HepG2 (cell line): ENCODE measurements around the gene TPM3. TPM values are rescaled to one million over a fixed set of nuclear protein-coding genes. Genes with fewer than 3 reads are reported as not detected.

ENCODE experiments used
- AGO2 ChIP-seq: fragments of 200-400 bp; formaldehyde crosslinking; optimal IDR thresholded peaks from 2 replicates; pipeline ENCODE3; 2017; ENCODE audit warnings: mild to moderate bottlenecking, low read depth, low read length, moderate library complexity
- ARNT2 ChIP-seq: sonication (generic); formaldehyde crosslinking; IDR thresholded peaks from 2 replicates; pipeline ENCODE4 v1.8.0; 2022; ENCODE audit warnings: mild to moderate bottlenecking, low read depth, missing genetic modification reagents, moderate library complexity
- EHMT2 ChIP-seq: fragments of 200-600 bp; sonication (generic); IDR thresholded peaks from 2 replicates; pipeline ENCODE4 v1.7.0; 2017; ENCODE audit warnings: antibody characterized with exemption, low read depth, low read length, borderline replicate concordance
- ETV6 ChIP-seq: sonication (generic); formaldehyde crosslinking; conservative IDR thresholded peaks from 2 replicates; pipeline ENCODE4 v1.4.0; 2020; ENCODE audit warnings: missing genetic modification reagents
- KDM2A ChIP-seq: sonication (generic); formaldehyde crosslinking; IDR thresholded peaks from 2 replicates; pipeline ENCODE4 v1.4.0; 2020; ENCODE audit warnings: low read depth, missing genetic modification reagents, borderline replicate concordance
- PRMT3 ChIP-seq: sonication (generic); formaldehyde crosslinking; IDR thresholded peaks from 2 replicates; pipeline ENCODE4 v1.8.1; 2022; ENCODE audit warnings: low read depth, mild to moderate bottlenecking, moderate library complexity, missing genetic modification reagents, borderline replicate concordance
- SOX6 ChIP-seq, 2 experiments: fragments of 450-650 bp in 1 of 2; sonication (generic) in 1 of 2; formaldehyde crosslinking in 1 of 2; IDR thresholded peaks; 2 replicates each; pipeline versions ENCODE4 v1.4.0 to v1.6.1; 2017 to 2020; ENCODE audit warnings: antibody characterized with exemption in 1 of 2, mild to moderate bottlenecking in 1 of 2, missing genetic modification reagents in 1 of 2
- SP140L ChIP-seq: sonication (generic); formaldehyde crosslinking; IDR thresholded peaks from 2 replicates; pipeline ENCODE4 v1.4.0; 2020; ENCODE audit warnings: missing genetic modification reagents, borderline replicate concordance
- ZFP36 ChIP-seq: fragments of 150-350 bp; IDR thresholded peaks from 2 replicates; pipeline ENCODE4 v1.6.1; 2018; ENCODE audit warnings: borderline replicate concordance, low read length, low read depth; ENCODE audit not compliant: partially characterized antibody
- ZNF124 ChIP-seq: sonication (generic); formaldehyde crosslinking; IDR thresholded peaks from 2 replicates; pipeline ENCODE4 v1.4.0; 2020; ENCODE audit warnings: missing genetic modification reagents
- ZNF350 ChIP-seq: sonication (generic); formaldehyde crosslinking; IDR thresholded peaks from 2 replicates; pipeline ENCODE4 v1.4.0; 2020; ENCODE audit warnings: mild to moderate bottlenecking, low read depth, missing genetic modification reagents, borderline replicate concordance
- ZNF549 ChIP-seq: sonication (generic); formaldehyde crosslinking; IDR thresholded peaks from 2 replicates; pipeline ENCODE4 v1.5.0; 2020; ENCODE audit warnings: missing genetic modification reagents
- ZNF720 ChIP-seq: sonication (generic); formaldehyde crosslinking; IDR thresholded peaks from 2 replicates; pipeline ENCODE4 v1.4.0; 2020; ENCODE audit warnings: missing genetic modification reagents
- ZNF781 ChIP-seq: sonication (generic); formaldehyde crosslinking; IDR thresholded peaks from 2 replicates; pipeline ENCODE4 v1.5.1; 2020; ENCODE audit warnings: borderline replicate concordance, mild to moderate bottlenecking, missing genetic modification reagents; ENCODE audit errors: not compliant biosample characterization
- ZNF878 ChIP-seq: sonication (generic); formaldehyde crosslinking; IDR thresholded peaks from 2 replicates; pipeline ENCODE4 v1.8.1; 2023; ENCODE audit warnings: mild to moderate bottlenecking, missing genetic modification reagents, moderate library complexity
- polyA plus RNA-seq, 8 experiments: library from polyadenylated mRNA; depleted of rRNA in 3 of 8; stranded (reverse) in 7 of 8; unstranded in 1 of 8; fragments of >200 nt; fragmentation: Illumina TruSeq in 4 of 8; extraction: Trizol in 4 of 8; gene quantifications; 2 replicates each; pipeline versions ENCODE4 v1.2.1 to v1.2.3, GENCODE V29; 2011 to 2016; ENCODE audit warnings: low read depth in 4 of 8, missing spikeins in 1 of 8, mixed read lengths in 1 of 8; ENCODE audit not compliant: insufficient read depth in 1 of 8
- total RNA-seq, 5 experiments: library from RNA; depleted of rRNA; stranded (reverse); fragments of >200 nt; fragmentation: Illumina TruSeq; extraction: Trizol; gene quantifications; 2 replicates each; pipeline ENCODE4 v1.2.3, GENCODE V29; 2016; ENCODE audit warnings: low read depth in 1 of 5
- TF ChIP-seq, protein P1 (sequence below): sonication (generic); formaldehyde crosslinking; IDR thresholded peaks from 2 replicates; pipeline ENCODE4 v1.4.0; 2020; ENCODE audit warnings: mild to moderate bottlenecking, missing genetic modification reagents
- TF ChIP-seq, protein P2 (sequence below): IDR thresholded peaks from 2 replicates; pipeline ENCODE4 v1.6.1; 2018; ENCODE audit warnings: missing genetic modification reagents
- TF ChIP-seq, protein P3 (sequence below): sonication (generic); formaldehyde crosslinking; conservative IDR thresholded peaks from 2 replicates; pipeline ENCODE4 v1.4.0; 2020; ENCODE audit warnings: missing genetic modification reagents
- TF ChIP-seq, protein P4 (sequence below): sonication (generic); formaldehyde crosslinking; IDR thresholded peaks from 2 replicates; pipeline ENCODE4 v1.8.1; 2023; ENCODE audit warnings: mild to moderate bottlenecking, inconsistent platforms, moderate library complexity, missing genetic modification reagents, borderline replicate concordance

The TPM3 gene
- total and polyA plus RNA-seq, 2 of the 13 experiments (the other 11 are each of a cell fraction or from before 2014, with no cell fraction given), result 160 to 307 TPM

DNA sequence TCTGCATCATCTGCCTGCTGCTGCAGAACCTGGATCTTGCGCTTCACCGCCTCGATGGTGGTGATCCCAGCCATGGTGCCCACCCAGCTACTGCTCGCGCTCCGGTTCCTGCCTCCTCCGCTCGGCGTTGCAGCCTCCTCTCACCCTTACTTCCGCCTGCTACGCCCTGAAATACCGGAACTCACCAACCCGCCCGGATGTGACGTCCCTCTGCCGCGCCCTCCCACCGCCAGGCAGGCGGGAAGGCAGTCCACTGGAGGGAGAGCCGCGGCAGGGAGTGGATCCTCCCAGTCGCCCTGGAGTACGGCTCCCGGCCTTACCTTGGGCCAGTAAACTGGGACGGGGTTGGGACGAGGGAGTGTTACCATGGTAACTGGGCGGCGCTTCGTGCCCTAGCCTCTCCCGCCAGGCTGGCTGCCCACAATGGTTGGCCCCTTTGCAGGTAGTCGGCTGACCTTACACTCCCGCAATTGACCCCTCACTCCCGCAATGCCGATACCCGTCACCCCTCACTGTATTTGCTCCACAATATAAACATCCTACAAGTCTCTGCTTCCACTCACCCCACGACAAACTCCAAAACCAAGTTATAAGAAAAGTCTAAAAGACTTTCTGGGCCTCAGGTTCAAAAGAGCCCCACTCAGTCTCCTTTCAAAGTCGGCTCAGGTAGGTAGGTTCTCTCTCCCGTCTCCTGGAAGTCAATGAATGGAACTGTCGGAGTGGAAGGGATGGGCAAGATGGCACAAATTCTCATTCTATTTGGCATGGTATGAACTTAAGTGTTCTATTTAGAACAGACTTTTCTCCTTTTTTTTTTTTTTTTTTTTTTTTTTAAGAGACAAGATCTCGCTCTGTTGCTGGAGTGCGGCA, 8.6 kb downstream of the TPM3 start (continued):
- TF ChIP-seq, protein P1, sequence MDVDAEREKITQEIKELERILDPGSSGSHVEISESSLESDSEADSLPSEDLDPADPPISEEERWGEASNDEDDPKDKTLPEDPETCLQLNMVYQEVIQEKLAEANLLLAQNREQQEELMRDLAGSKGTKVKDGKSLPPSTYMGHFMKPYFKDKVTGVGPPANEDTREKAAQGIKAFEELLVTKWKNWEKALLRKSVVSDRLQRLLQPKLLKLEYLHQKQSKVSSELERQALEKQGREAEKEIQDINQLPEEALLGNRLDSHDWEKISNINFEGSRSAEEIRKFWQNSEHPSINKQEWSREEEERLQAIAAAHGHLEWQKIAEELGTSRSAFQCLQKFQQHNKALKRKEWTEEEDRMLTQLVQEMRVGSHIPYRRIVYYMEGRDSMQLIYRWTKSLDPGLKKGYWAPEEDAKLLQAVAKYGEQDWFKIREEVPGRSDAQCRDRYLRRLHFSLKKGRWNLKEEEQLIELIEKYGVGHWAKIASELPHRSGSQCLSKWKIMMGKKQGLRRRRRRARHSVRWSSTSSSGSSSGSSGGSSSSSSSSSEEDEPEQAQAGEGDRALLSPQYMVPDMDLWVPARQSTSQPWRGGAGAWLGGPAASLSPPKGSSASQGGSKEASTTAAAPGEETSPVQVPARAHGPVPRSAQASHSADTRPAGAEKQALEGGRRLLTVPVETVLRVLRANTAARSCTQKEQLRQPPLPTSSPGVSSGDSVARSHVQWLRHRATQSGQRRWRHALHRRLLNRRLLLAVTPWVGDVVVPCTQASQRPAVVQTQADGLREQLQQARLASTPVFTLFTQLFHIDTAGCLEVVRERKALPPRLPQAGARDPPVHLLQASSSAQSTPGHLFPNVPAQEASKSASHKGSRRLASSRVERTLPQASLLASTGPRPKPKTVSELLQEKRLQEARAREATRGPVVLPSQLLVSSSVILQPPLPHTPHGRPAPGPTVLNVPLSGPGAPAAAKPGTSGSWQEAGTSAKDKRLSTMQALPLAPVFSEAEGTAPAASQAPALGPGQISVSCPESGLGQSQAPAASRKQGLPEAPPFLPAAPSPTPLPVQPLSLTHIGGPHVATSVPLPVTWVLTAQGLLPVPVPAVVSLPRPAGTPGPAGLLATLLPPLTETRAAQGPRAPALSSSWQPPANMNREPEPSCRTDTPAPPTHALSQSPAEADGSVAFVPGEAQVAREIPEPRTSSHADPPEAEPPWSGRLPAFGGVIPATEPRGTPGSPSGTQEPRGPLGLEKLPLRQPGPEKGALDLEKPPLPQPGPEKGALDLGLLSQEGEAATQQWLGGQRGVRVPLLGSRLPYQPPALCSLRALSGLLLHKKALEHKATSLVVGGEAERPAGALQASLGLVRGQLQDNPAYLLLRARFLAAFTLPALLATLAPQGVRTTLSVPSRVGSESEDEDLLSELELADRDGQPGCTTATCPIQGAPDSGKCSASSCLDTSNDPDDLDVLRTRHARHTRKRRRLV, result peak; percentile 80; the same call in 1 of the 2 replicates
- TF ChIP-seq EHMT2 (no peak), ZNF781 (CRISPR knock-in tag) (peak; percentile 55), ARNT2 (CRISPR knock-in tag) (peak; percentile 91), KDM2A (CRISPR knock-in tag) (peak; percentile 20), ZFP36 (no peak), ZNF350 (peak; percentile 86), ZNF124 (CRISPR knock-in tag) (peak; percentile 75; the same call in 1 of the 2 replicates), SOX6 (IDR thresholded peaks at IDR 0.05) (no peak), SOX6 (CRISPR knock-in tag; IDR thresholded peaks at IDR 0.05) (peak; percentile 71), ZNF878 (CRISPR knock-in tag) (no peak), PRMT3 (CRISPR knock-in tag) (no peak), SP140L (CRISPR knock-in tag) (no peak), ZNF720 (CRISPR knock-in tag) (no peak), ZNF549 (no peak), ETV6 (CRISPR knock-in tag) (0 out of 2 replicates have a peak, but pooled peaks have one; percentile 43), AGO2 (no peak)
- TF ChIP-seq, protein P2, sequence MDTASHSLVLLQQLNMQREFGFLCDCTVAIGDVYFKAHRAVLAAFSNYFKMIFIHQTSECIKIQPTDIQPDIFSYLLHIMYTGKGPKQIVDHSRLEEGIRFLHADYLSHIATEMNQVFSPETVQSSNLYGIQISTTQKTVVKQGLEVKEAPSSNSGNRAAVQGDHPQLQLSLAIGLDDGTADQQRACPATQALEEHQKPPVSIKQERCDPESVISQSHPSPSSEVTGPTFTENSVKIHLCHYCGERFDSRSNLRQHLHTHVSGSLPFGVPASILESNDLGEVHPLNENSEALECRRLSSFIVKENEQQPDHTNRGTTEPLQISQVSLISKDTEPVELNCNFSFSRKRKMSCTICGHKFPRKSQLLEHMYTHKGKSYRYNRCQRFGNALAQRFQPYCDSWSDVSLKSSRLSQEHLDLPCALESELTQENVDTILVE (CRISPR knock-in tag), result peak; percentile 62; the same call in 1 of the 2 replicates
- TF ChIP-seq, protein P3, sequence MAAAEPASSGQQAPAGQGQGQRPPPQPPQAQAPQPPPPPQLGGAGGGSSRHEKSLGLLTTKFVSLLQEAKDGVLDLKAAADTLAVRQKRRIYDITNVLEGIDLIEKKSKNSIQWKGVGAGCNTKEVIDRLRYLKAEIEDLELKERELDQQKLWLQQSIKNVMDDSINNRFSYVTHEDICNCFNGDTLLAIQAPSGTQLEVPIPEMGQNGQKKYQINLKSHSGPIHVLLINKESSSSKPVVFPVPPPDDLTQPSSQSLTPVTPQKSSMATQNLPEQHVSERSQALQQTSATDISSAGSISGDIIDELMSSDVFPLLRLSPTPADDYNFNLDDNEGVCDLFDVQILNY, result peak; percentile 88
- TF ChIP-seq, protein P4, sequence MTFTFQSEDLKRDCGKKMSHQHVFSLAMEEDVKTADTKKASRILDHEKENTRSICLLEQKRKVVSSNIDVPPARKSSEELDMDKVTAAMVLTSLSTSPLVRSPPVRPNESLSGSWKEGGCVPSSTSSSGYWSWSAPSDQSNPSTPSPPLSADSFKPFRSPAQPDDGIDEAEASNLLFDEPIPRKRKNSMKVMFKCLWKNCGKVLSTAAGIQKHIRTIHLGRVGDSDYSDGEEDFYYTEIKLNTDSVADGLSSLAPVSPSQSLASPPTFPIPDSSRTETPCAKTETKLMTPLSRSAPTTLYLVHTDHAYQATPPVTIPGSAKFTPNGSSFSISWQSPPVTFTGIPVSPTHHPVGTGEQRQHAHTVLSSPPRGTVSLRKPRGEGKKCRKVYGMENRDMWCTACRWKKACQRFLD (CRISPR knock-in tag), result no peak; the same call in 1 of the 2 replicates
